ENCODE measurements around the gene ZNF594. TPM values are rescaled to one million over a fixed set of nuclear protein-coding genes. Genes with fewer than 3 reads are reported as not detected.
"Not testable (repeated sequence)": the region's sequence is repeated elsewhere in the genome, so short reads cannot be mapped to it uniquely, and the experiment has no call there.

Gene ZNF594
- total and polyA plus RNA-seq, 2 of the 8 experiments (the other 6 are each of a cell fraction or from before 2014, with no cell fraction given), result 3.6 to 14.3 TPM

- H2BK120ac ChIP-seq (replicated peaks; ENCODE audit: low read depth, low read length); H2BK5ac ChIP-seq (ENCODE audit: low read depth, low read length); H3K9ac ChIP-seq (replicated peaks in 1 of 4; ENCODE audit: extremely low read depth in 1 of 4, low read depth in 3 of 4, low read length in 3 of 4); H3K23me2 ChIP-seq (ENCODE audit: low read depth, low read length); H3K56ac ChIP-seq (replicated peaks; ENCODE audit: insufficient read length, low read depth, low read length); H3K4me3 ChIP-seq (ENCODE audit: extremely low read depth in 1 of 4, insufficient read depth in 2 of 4, low read depth in 3 of 4, low read length in 4 of 4); H2AFZ ChIP-seq (ENCODE audit: low read length); H2AK5ac ChIP-seq (ENCODE audit: low read depth, low read length); H2BK20ac ChIP-seq (ENCODE audit: low read length); H3K4me1 ChIP-seq (replicated peaks in 1 of 4; ENCODE audit: control insufficient read depth in 3 of 4, insufficient read depth in 4 of 4, low read length in 3 of 4); CTCF ChIA-PET (ENCODE audit: partially characterized antibody); H3K27ac ChIP-seq (ENCODE audit: low read depth, low read length); H3K23ac ChIP-seq (ENCODE audit: insufficient read length); H2BK15ac ChIP-seq (ENCODE audit: low read length); H4K20me1 ChIP-seq (replicated peaks in 1 of 2; ENCODE audit: control insufficient read depth in 1 of 2, insufficient read depth in 2 of 2, low read length in 2 of 2); H3K18ac ChIP-seq (ENCODE audit: extremely low read depth, low read length); H3K79me1 ChIP-seq (ENCODE audit: low read depth, low read length); DNase-seq (ENCODE audit: low read depth in 1 of 2, low spot score in 2 of 2); H4K91ac ChIP-seq (replicated peaks; ENCODE audit: insufficient read length, low read length); H3K27me3 ChIP-seq (replicated peaks in 1 of 4; ENCODE audit: control insufficient read depth in 3 of 4, extremely low read depth in 1 of 4, insufficient read depth in 3 of 4, low read length in 3 of 4); H2BK12ac ChIP-seq (ENCODE audit: low read depth, low read length); H3K14ac ChIP-seq (ENCODE audit: insufficient read length); H3K4ac ChIP-seq (replicated peaks; ENCODE audit: insufficient read length, low read depth, low read length); H3K36me3 ChIP-seq (ENCODE audit: control insufficient read depth in 2 of 4, insufficient read depth in 4 of 4, low read length in 3 of 4); POLR2A ChIA-PET (ENCODE audit: partially characterized antibody); H3K79me2 ChIP-seq (ENCODE audit: control insufficient read depth in 1 of 2, insufficient read depth in 2 of 2, low read length in 2 of 2); H3K4me2 ChIP-seq (ENCODE audit: insufficient read depth in 1 of 2, low read depth in 2 of 2, low read length in 2 of 2); H4K8ac ChIP-seq (ENCODE audit: extremely low read depth, insufficient read depth, low read length); H4K5ac ChIP-seq (ENCODE audit: insufficient read length, low read depth, low read length); FAIRE-seq: not testable (repeated sequence)
- peaks cover 0 to 11% of the 10 kb centered on the region in 2 experiments; a peak in 1 of 4 replicates for H3K9me3 ChIP-seq (ENCODE audit: insufficient read depth in 2 of 2, low read depth in 1 of 2, low read length in 1 of 2)
- 91% methylated on average over 14 of the region's 14 CpGs; no CpG with 5 or more reads in 1 of the 2 experiments for WGBS, 2 experiments (ENCODE audit: extremely low coverage in 1 of 2, insufficient coverage in 1 of 2, insufficient read length in 1 of 2, insufficient replicate concordance in 2 of 2, low coverage in 1 of 2, low lambda C conversion rate in 2 of 2, missing lambda C conversion rate in 1 of 2)
Measured at GRCh38 chr17:5136580-5137412, 54.9 kb downstream of the ZNF594 start.

Data from H1 (cell line).